Measurements from ENCODE around the gene FAM9B.
"Not testable (repeated sequence)": the region's sequence is repeated elsewhere in the genome, so short reads cannot be mapped to it uniquely, and the experiment has no call there.

Gene FAM9B

GRCh38 chrX:9033989-9034388, at the start of gene FAM9B:
FAM9B (minus strand) TSS chrX:9034127; CDS start chrX:9032986, 1,141 bp downstream.
- DNase-seq: no peak

- DNase-seq: no peak
Observed at GRCh38 chrX:9081271-9081670, 47.3 kb upstream of the FAM9B start.

- DNase-seq: no peak
Observed at GRCh38 chrX:9074326-9074725, 40.4 kb upstream of the FAM9B start.

GRCh38 chrX:9072281-9072680, 38.4 kb upstream of the FAM9B start:
- DNase-seq: no peak

- DNase-seq: no peak
Observed at GRCh38 chrX:9071031-9071650, 37.2 kb upstream of the FAM9B start.

GRCh38 chrX:9069573-9069972, 35.6 kb upstream of the FAM9B start:
- DNase-seq: no peak

GRCh38 chrX:9064694-9065093, 30.8 kb upstream of the FAM9B start:
- DNase-seq: no peak

- DNase-seq: no peak
Observed at GRCh38 chrX:9062641-9063040, 28.7 kb upstream of the FAM9B start.

- DNase-seq: no peak
Observed at GRCh38 chrX:9055354-9055753, 21.4 kb upstream of the FAM9B start.

GRCh38 chrX:9052081-9052480, 18.2 kb upstream of the FAM9B start:
- DNase-seq: no peak

GRCh38 chrX:9050331-9050730, 16.4 kb upstream of the FAM9B start:
- DNase-seq: no peak

GRCh38 chrX:9048801-9049200, 14.9 kb upstream of the FAM9B start:
- DNase-seq: no peak

GRCh38 chrX:9038244-9038643, 4.3 kb upstream of the FAM9B start:
- DNase-seq: no peak

GRCh38 chrX:9037296-9037695, 3.4 kb upstream of the FAM9B start:
- DNase-seq: no peak

- DNase-seq: no peak
Observed at GRCh38 chrX:9033586-9033985, 341 bp downstream of the FAM9B start.

GRCh38 chrX:9033179-9033578, 748 bp downstream of the FAM9B start:
- DNase-seq: no peak

GRCh38 chrX:9023293-9023692, 10.6 kb downstream of the FAM9B start:
- DNase-seq: no peak

GRCh38 chrX:9019151-9019550, 14.8 kb downstream of the FAM9B start:
- no peak for DNase-seq

GRCh38 chrX:9018332-9018731, 15.6 kb downstream of the FAM9B start:
- not testable (repeated sequence) for DNase-seq

GRCh38 chrX:9003041-9003440, 30.9 kb downstream of the FAM9B start:
- no peak for DNase-seq

- DNase-seq: peak; percentile 63
Observed at GRCh38 chrX:8988446-8988845, 45.5 kb downstream of the FAM9B start.

GRCh38 chrX:8987672-8988250, 46.2 kb downstream of the FAM9B start:
- peak; percentile 67 for DNase-seq

- no peak for DNase-seq
Observed at GRCh38 chrX:8984231-8984630, 49.7 kb downstream of the FAM9B start.

GRCh38 chrX:8981723-8982122, 52.2 kb downstream of the FAM9B start:
- DNase-seq: peak; percentile 63

GRCh38 chrX:8980756-8981155, 53.2 kb downstream of the FAM9B start:
- DNase-seq: no peak

All from activated effector memory CD4-positive, alpha-beta T cell treated with anti-CD3 and anti-CD28 coated beads, Interleukin-2, amount 50 U/mL, for 16 hours (primary cell).